ENCODE data around the gene MRPL40. TPM values are rescaled to one million over a fixed set of nuclear protein-coding genes. Genes with fewer than 3 reads are reported as not detected.

The MRPL40 gene
- total and polyA plus RNA-seq, 2 of the 13 experiments (the other 11 are each of a cell fraction or from before 2014, with no cell fraction given) = 42.7 to 79.7 TPM

DNA sequence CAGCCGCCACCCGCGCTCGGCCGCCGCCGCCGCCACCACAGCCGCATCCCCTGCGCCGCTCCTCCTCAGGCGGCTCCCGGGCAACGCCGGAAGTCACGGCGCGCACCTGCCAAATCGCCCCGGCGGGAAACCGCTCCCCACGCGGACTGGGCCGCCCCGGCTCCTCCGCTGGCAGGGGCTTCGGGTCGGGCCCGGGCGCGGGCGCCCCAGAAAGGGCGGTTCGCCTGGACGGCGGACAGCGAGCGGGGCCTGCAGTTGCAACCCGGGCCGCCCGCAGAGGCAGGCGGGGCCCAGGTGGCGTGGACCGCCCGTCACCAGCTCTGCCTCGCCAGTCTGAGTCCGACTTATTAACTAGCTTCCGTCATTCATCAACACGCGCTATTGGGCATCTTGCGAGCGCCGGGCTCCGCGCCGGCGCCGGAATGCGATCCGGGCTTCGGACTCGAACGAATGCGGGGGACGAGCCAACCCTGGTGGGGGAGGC, 654 bp upstream of the MRPL40 start, which contains the start of gene HIRA (continued):
- TF ChIP-seq, protein P1, sequence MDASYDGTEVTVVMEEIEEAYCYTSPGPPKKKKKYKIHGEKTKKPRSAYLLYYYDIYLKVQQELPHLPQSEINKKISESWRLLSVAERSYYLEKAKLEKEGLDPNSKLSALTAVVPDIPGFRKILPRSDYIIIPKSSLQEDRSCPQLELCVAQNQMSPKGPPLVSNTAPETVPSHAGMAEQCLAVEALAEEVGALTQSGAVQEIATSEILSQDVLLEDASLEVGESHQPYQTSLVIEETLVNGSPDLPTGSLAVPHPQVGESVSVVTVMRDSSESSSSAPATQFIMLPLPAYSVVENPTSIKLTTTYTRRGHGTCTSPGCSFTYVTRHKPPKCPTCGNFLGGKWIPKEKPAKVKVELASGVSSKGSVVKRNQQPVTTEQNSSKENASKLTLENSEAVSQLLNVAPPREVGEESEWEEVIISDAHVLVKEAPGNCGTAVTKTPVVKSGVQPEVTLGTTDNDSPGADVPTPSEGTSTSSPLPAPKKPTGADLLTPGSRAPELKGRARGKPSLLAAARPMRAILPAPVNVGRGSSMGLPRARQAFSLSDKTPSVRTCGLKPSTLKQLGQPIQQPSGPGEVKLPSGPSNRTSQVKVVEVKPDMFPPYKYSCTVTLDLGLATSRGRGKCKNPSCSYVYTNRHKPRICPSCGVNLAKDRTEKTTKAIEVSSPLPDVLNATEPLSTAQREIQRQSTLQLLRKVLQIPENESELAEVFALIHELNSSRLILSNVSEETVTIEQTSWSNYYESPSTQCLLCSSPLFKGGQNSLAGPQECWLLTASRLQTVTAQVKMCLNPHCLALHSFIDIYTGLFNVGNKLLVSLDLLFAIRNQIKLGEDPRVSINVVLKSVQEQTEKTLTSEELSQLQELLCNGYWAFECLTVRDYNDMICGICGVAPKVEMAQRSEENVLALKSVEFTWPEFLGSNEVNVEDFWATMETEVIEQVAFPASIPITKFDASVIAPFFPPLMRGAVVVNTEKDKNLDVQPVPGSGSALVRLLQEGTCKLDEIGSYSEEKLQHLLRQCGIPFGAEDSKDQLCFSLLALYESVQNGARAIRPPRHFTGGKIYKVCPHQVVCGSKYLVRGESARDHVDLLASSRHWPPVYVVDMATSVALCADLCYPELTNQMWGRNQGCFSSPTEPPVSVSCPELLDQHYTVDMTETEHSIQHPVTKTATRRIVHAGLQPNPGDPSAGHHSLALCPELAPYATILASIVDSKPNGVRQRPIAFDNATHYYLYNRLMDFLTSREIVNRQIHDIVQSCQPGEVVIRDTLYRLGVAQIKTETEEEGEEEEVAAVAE (CRISPR knock-in tag; IDR thresholded peaks at IDR 0.05; ENCODE audit: borderline replicate concordance) = peak; percentile 86
- peak; percentile 61 for TF ChIP-seq ATF7-NPFF (CRISPR knock-in tag; IDR thresholded peaks at IDR 0.05; ENCODE audit: low read depth)
- TF ChIP-seq, protein P2, sequence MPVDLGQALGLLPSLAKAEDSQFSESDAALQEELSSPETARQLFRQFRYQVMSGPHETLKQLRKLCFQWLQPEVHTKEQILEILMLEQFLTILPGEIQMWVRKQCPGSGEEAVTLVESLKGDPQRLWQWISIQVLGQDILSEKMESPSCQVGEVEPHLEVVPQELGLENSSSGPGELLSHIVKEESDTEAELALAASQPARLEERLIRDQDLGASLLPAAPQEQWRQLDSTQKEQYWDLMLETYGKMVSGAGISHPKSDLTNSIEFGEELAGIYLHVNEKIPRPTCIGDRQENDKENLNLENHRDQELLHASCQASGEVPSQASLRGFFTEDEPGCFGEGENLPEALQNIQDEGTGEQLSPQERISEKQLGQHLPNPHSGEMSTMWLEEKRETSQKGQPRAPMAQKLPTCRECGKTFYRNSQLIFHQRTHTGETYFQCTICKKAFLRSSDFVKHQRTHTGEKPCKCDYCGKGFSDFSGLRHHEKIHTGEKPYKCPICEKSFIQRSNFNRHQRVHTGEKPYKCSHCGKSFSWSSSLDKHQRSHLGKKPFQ (CRISPR knock-in tag; IDR thresholded peaks at IDR 0.05; ENCODE audit: insufficient replicate concordance) = peak; percentile 71

DNA sequence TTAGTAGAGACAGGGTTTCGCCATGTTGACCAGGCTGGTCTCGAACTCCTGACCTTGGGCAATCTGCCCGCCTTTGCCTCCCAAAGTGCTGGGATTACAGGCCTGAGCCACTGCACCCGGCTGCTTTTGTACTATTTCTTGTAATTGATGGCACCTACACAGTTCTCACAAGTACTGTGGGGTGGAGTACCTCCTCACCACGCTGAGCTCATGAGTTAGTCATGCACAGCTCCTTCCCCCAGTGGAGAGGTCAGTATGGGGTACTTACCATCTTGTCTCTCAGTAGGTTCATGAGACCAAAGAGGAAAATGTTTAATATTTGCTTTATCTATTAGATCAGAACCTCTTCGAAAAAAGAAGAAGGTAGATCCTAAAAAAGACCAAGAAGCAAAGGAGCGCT, 2.1 kb downstream of the MRPL40 start:
- 96% methylated on average over 7 of the region's 7 CpGs for WGBS (ENCODE audit: low lambda C conversion rate)
- Histone ChIP-seq H3K9me3 (ENCODE audit: low read length) (no peaks in the 10 kb centered on the region), H4K20me1 (ENCODE audit: insufficient read depth, low read length) (peaks cover 14% of the 10 kb centered on the region), H3K9ac (ENCODE audit: insufficient read depth, low read depth, low read length) (no peak overlapping the region), H2AFZ (ENCODE audit: low read length) (no peak overlapping the region), H3K27me3 (ENCODE audit: control insufficient read depth in 1 of 2, insufficient read depth in 2 of 2, low read length in 2 of 2) (no peaks in the 10 kb centered on the region; a peak in 1 of 5 replicates), H3K79me2 (ENCODE audit: insufficient read depth, low read length) (peaks cover 26% of the 10 kb centered on the region), H3K36me3 (replicated peaks in 1 of 2; ENCODE audit: control insufficient read depth in 1 of 2, insufficient read depth in 2 of 2, low read length in 2 of 2) (peaks cover 1 to 25% of the 10 kb centered on the region in 2 experiments), H3K27ac (ENCODE audit: extremely low read length, insufficient read depth, low read length) (no peak overlapping the region), H3K4me1 (ENCODE audit: insufficient read depth, low read length) (peaks cover 19% of the 10 kb centered on the region), H3K4me2 (ENCODE audit: low read depth, low read length) (no peak overlapping the region), H3K4me3 (replicated peaks in 1 of 3; ENCODE audit: insufficient read depth in 1 of 3, low read depth in 2 of 3, low read length in 3 of 3) (no peak overlapping the region)
- intact Hi-C loops (cut with micrococcal nuclease; ENCODE audit: unreplicated experiment) = loop anchor here (5.0 kb wide), 1 partner anchor 257 kb away; the partner anchor contains the start of gene SLC25A1
- CTCF ChIA-PET (ENCODE audit: low intra/inter-chr PET ratio, low total read pairs) = no interaction called here
- no peak for DNase-seq (ENCODE audit: low spot score)
- TF ChIP-seq, protein P3, sequence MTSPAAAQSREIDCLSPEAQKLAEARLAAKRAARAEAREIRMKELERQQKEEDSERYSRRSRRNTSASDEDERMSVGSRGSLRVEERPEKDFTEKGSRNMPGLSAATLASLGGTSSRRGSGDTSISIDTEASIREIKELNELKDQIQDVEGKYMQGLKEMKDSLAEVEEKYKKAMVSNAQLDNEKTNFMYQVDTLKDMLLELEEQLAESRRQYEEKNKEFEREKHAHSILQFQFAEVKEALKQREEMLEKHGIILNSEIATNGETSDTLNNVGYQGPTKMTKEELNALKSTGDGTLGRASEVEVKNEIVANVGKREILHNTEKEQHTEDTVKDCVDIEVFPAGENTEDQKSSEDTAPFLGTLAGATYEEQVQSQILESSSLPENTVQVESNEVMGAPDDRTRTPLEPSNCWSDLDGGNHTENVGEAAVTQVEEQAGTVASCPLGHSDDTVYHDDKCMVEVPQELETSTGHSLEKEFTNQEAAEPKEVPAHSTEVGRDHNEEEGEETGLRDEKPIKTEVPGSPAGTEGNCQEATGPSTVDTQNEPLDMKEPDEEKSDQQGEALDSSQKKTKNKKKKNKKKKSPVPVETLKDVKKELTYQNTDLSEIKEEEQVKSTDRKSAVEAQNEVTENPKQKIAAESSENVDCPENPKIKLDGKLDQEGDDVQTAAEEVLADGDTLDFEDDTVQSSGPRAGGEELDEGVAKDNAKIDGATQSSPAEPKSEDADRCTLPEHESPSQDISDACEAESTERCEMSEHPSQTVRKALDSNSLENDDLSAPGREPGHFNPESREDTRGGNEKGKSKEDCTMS (CRISPR knock-in tag; conservative IDR thresholded peaks at IDR 0.05) = no peak
- TF ChIP-seq ZFY (CRISPR knock-in tag; IDR thresholded peaks at IDR 0.05) = no peak
- TF ChIP-seq JDP2 (CRISPR knock-in tag; IDR thresholded peaks at IDR 0.05; ENCODE audit: borderline replicate concordance) = no peak
- TF ChIP-seq ZNF317 (CRISPR knock-in tag; IDR thresholded peaks at IDR 0.05) = no peak
- no peak for FAIRE-seq
- in situ Hi-C loops (cut with HindIII; ENCODE audit: extremely low pct_ligation_motif_present, low pct_unique_long_range_greater_than_20kb) = no loop called here
- POLR2A ChIA-PET = no interaction called here
- BruUV-seq (replicated peaks) = no TSS peak
- ATAC-seq = no peak
